Right lobe of liver (tissue), 6 donors: ENCODE results near the gene VSTM2L. TPM values are rescaled to one million over a fixed set of nuclear protein-coding genes. Genes with fewer than 3 reads are reported as not detected.

ENCODE experiments used
- ATAC-seq, 4 donors: fragments of 200-7000 bp; cut with Tn5 transposase; one replicate each; pipeline ENCODE4 v1.9.1; 2020; ENCODE audit warnings: mild to moderate bottlenecking in 4 of 4, moderate library complexity in 4 of 4
- DNase-seq, 3 donors: peaks; one replicate each; pipeline ENCODE4 v3.0.0-alpha.2; 2020
- H3K27ac ChIP-seq, 3 donors: fragments of 200-600 bp; one replicate each; pipeline ENCODE4 v1.8.0; 2022
- H3K27me3 ChIP-seq, 2 donors: fragments of 200-600 bp; one replicate each; pipeline ENCODE4 v1.8.0; 2022
- H3K36me3 ChIP-seq, 4 donors: fragments of 200-600 bp; sonication (generic) in 1 of 4; one replicate each; pipeline versions ENCODE4 v1.5.1 to v1.8.0; 2017 to 2022; ENCODE audit warnings: control low read depth in 1 of 4
- H3K4me1 ChIP-seq, 4 donors: fragments of 200-600 bp; sonication (generic) in 1 of 4; one replicate each; pipeline versions ENCODE4 v1.5.1 to v1.8.0; 2017 to 2022; ENCODE audit warnings: control low read depth in 1 of 4
- H3K4me3 ChIP-seq, 3 donors: fragments of 200-600 bp; one replicate each; pipeline ENCODE4 v1.8.0; 2022
- H3K9me3 ChIP-seq, 4 donors: fragments of 200-600 bp; sonication (generic) in 1 of 4; one replicate each; pipeline versions ENCODE4 v1.5.1 to v1.8.0; 2017 to 2022; ENCODE audit warnings: control low read depth in 1 of 4
- POLR2A ChIP-seq: fragments of 450-650 bp; IDR thresholded peaks from one replicate; pipeline ENCODE4 v1.6.1; 2017; ENCODE audit warnings: antibody characterized with exemption, mild to moderate bottlenecking
- WGBS: methylation state at CpG from one replicate; pipeline ENCODE4 v1.1.6; 2018; ENCODE audit warnings: low coverage, low lambda C conversion rate; ENCODE audit not compliant: insufficient coverage; ENCODE audit errors: missing lambda C conversion rate; 5-methylcytosine and 5-hydroxymethylcytosine counted together
- intact Hi-C, 2 donors: fragments of 100-400 bp; cut with DNase I; formaldehyde crosslinking; loops; one replicate each; pipeline versions ENCODE4 v1.11.2 to v1.14.1; 2022
- total RNA-seq, 6 experiments: library from RNA; depleted of rRNA in 2 of 6; stranded (reverse); fragments of >200 nt in 2 of 6; fragmentation: NEBNext Ultra II Directional in 3 of 6; extraction: Animal tissue kit (Norgen Biotek cat#: 25700) in 3 of 6; gene quantifications; one replicate each; pipeline versions ENCODE4 v1.1.0 to v1.2.4, GENCODE V29; 2016 to 2023
- TF ChIP-seq, protein P1 (sequence below), 4 donors: fragments of 200-600 bp in 3 of 4; fragments of 450-650 bp in 1 of 4; IDR thresholded peaks; one replicate each; pipeline versions ENCODE4 v1.5.1 to v1.8.0; 2016 to 2022; ENCODE audit warnings: antibody characterized with exemption in 4 of 4, mild to moderate bottlenecking in 2 of 4
- donor health status: DM: no; HTN: yes; CAD: no.
- donor health status: DM: no; HTN: no; CAD: no.
- donor health status: DM: no; HTN: no; CAD: no.
- donor health status: DM: no; HTN: yes; CAD: no.
- donor health status: DM: no; HTN: yes; CAD: no.

The VSTM2L gene
- total RNA-seq, 6 experiments from 2014 or later: 0.56 to 10.7 (median 1.8) TPM

DNA sequence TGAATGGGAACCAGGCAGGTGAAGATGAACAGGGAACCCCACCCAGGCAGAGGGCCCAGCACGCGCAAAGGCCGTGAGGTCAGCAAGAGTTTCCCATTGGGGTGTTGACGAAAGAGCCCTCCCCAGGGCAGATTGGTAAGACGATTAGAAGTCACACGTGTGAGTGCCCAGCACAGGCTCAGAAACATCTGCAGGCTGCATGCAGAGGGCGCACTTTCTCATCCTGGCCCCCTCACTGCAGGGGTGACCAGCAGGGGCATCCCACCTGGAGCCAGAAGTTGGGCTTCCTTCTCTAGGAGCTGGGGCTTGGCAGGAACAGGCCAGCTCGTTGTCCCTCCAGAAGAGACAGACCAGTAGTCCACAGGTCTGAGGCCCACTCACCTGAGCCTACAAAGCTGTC lies 38.4 kb downstream of the VSTM2L start:
- peak in 1 of 3 donors; percentile 28 for DNase-seq
- Histone ChIP-seq H3K27me3 (no peaks in the 10 kb centered on the region), H3K4me3 (no peak overlapping the region), H3K27ac (no peak overlapping the region), H3K4me1 (no peaks in the 10 kb centered on the region), H3K9me3 (no peaks in the 10 kb centered on the region), H3K36me3 (no peaks in the 10 kb centered on the region)
- no peak for TF ChIP-seq POLR2A
- TF ChIP-seq, protein P1, sequence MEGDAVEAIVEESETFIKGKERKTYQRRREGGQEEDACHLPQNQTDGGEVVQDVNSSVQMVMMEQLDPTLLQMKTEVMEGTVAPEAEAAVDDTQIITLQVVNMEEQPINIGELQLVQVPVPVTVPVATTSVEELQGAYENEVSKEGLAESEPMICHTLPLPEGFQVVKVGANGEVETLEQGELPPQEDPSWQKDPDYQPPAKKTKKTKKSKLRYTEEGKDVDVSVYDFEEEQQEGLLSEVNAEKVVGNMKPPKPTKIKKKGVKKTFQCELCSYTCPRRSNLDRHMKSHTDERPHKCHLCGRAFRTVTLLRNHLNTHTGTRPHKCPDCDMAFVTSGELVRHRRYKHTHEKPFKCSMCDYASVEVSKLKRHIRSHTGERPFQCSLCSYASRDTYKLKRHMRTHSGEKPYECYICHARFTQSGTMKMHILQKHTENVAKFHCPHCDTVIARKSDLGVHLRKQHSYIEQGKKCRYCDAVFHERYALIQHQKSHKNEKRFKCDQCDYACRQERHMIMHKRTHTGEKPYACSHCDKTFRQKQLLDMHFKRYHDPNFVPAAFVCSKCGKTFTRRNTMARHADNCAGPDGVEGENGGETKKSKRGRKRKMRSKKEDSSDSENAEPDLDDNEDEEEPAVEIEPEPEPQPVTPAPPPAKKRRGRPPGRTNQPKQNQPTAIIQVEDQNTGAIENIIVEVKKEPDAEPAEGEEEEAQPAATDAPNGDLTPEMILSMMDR (IDR thresholded peaks at IDR 0.05): no peak
- 51% methylated on average over 5 of the region's 8 CpGs for WGBS
- ATAC-seq: no peak
- intact Hi-C loops: no loop called here

- ATAC-seq (no peak), DNase-seq (no peak)
- H3K36me3 ChIP-seq: no peaks in the 10 kb centered on the region
- H3K4me1 ChIP-seq: no peaks in the 10 kb centered on the region
- H3K27ac ChIP-seq: no peak overlapping the region
- 79% methylated on average over 6 of the region's 6 CpGs for WGBS
- H3K4me3 ChIP-seq: no peak overlapping the region
- no peaks in the 10 kb centered on the region for H3K9me3 ChIP-seq
- intact Hi-C loops: no loop called here
- no peaks in the 10 kb centered on the region for H3K27me3 ChIP-seq
- no peak for TF ChIP-seq POLR2A
- TF ChIP-seq, protein P1 (IDR thresholded peaks at IDR 0.05): no peak
Measured at GRCh38 chr20:37941992-37942391, 39.1 kb downstream of the VSTM2L start.

DNA sequence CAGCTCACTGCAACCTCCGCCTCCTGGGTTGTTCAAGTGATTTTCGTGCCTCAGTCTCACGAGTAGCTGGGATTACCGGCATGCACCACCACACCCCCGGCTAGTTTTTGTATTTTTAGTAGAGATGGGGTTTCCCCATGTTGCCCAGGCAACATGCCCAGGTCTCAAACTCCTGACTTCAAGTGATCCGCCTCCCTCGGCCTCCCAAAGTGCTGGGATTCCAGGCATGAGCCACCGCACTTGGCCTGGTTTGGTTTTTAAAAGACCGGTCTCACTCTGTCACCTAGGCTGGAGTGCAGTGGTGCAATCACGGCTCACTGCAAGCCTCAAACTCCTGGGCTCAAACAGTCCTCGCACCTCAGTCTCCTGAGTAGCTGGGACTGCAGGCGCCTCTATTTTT lies 40.1 kb downstream of the VSTM2L start:
- no peak for TF ChIP-seq POLR2A
- TF ChIP-seq, protein P1 (IDR thresholded peaks at IDR 0.05): no peak
- ATAC-seq: no peak
- peak in 1 of 3 donors; percentile 12 for DNase-seq
- intact Hi-C loops: no loop called here
- WGBS: 70% methylated on average over 12 of the region's 12 CpGs
- no peaks in the 10 kb centered on the region for H3K27me3 ChIP-seq
- H3K4me3 ChIP-seq: no peak overlapping the region
- H3K9me3 ChIP-seq: no peaks in the 10 kb centered on the region
- no peak overlapping the region for H3K27ac ChIP-seq
- no peaks in the 10 kb centered on the region for H3K36me3 ChIP-seq
- no peaks in the 10 kb centered on the region for H3K4me1 ChIP-seq

DNA sequence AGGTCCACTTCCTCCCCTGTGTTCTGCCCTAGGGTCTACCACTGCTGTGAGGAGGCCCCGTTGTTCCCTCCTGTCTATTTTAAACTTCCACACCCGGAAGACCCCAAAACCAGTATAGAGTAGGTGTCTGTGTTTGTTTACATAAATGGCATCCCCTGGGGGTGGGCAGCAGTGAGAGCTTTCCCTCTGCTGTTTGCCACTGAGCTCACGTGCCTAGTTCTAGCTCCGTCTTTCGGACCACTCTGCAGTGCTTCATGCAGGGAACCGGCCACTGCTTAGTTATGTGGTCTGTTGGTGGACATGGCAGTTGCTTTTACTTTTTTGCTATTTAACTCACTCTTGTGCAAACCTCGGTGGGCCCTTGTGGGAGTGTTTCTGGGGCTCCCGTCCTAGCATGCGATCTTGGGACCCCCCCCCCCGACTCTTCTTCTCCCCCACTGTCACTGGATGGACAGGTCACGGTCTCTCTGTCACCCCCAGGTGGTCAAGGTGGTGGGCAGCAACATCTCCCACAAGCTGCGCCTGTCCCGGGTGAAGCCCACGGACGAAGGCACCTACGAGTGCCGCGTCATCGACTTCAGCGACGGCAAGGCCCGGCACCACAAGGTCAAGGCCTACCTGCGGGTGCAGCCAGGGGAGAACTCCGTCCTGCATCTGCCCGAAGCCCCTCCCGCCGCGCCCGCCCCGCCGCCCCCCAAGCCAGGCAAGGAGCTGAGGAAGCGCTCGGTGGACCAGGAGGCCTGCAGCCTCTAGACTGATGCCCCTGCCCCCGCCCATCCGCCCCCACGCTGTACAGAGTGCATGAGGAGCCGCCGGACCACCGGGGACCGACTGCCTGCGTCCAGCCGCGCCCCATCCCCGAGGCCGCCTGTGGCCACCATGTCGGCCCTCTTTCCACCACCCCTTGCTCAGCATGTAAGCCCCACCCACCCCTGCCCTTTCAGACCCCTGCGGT lies 40.9 kb downstream of the VSTM2L start:
- H3K4me3 ChIP-seq: no peak overlapping the region
- WGBS: 81% methylated on average over 8 of the region's 47 CpGs
- H3K4me1 ChIP-seq: no peaks in the 10 kb centered on the region
- H3K27me3 ChIP-seq: no peaks in the 10 kb centered on the region
- TF ChIP-seq, protein P1 (IDR thresholded peaks at IDR 0.05): no peak
- TF ChIP-seq POLR2A: no peak
- intact Hi-C loops: no loop called here
- DNase-seq: peak in 1 of 3 donors; percentile 44
- H3K9me3 ChIP-seq: no peaks in the 10 kb centered on the region
- no peak overlapping the region for H3K27ac ChIP-seq
- no peaks in the 10 kb centered on the region for H3K36me3 ChIP-seq
- ATAC-seq: peak in 1 of 4 donors; percentile 20
